HEK293T (cell line): ENCODE measurements around the gene SYNJ2.

Experiments
- CTCF ChIA-PET: fragments of 350-600 bp; formaldehyde crosslinking; extraction: SDS; loops from one replicate; lab custom pipeline; 2021; ENCODE audit warnings: antibody characterized with exemption, inconsistent platforms; lab: Yijun Ruan, JAX
- POLR2A ChIA-PET: fragments of 350-600 bp; formaldehyde crosslinking; extraction: SDS; loops from one replicate; lab custom pipeline; 2020; ENCODE audit warnings: antibody characterized with exemption, inconsistent platforms; lab: Yijun Ruan, JAX
- DNase-seq: peaks from one replicate; pipeline ENCODE4 v3.0.0; 2012; ENCODE audit warnings: mixed read lengths; ENCODE audit errors: extremely low spot score
- ARNT ChIP-seq: fragments of 450-650 bp; IDR thresholded peaks from 2 replicates; pipeline ENCODE4 v1.6.1; 2017; ENCODE audit warnings: mild to moderate bottlenecking
- BHLHE40 ChIP-seq: fragments of 450-650 bp; IDR thresholded peaks from 2 replicates; pipeline ENCODE4 v1.6.1; 2016; ENCODE audit warnings: mild to moderate bottlenecking, moderate library complexity, borderline replicate concordance
- CTBP1 ChIP-seq: fragments of 450-650 bp; IDR thresholded peaks from 2 replicates; pipeline ENCODE4 v1.6.1; 2016; ENCODE audit warnings: borderline replicate concordance
- ELF4 ChIP-seq: fragments of 450-650 bp; IDR thresholded peaks from 2 replicates; pipeline ENCODE4 v1.6.1; 2017; ENCODE audit warnings: antibody characterized with exemption
- FOXA1 ChIP-seq: fragments of 450-650 bp; IDR thresholded peaks from 2 replicates; pipeline ENCODE4 v1.6.1; 2016; ENCODE audit warnings: mild to moderate bottlenecking
- FOXK2 ChIP-seq: fragments of 450-650 bp; IDR thresholded peaks from 2 replicates; pipeline ENCODE4 v1.6.1; 2016; ENCODE audit warnings: mild to moderate bottlenecking
- FOXM1 ChIP-seq: fragments of 450-650 bp; IDR thresholded peaks from 2 replicates; pipeline ENCODE4 v1.6.1; 2017; ENCODE audit warnings: mild to moderate bottlenecking, borderline replicate concordance
- HDGF ChIP-seq: fragments of 450-650 bp; IDR thresholded peaks from 2 replicates; pipeline ENCODE4 v1.6.1; 2017; ENCODE audit warnings: antibody characterized with exemption, borderline replicate concordance
- L3MBTL2 ChIP-seq: fragments of 450-650 bp; conservative IDR thresholded peaks from 2 replicates; pipeline ENCODE4 v1.6.1; 2016; ENCODE audit warnings: mild to moderate bottlenecking
- LEF1 ChIP-seq: fragments of 450-650 bp; IDR thresholded peaks from 2 replicates; pipeline ENCODE4 v1.6.1; 2017; ENCODE audit warnings: mild to moderate bottlenecking, borderline replicate concordance
- NFRKB ChIP-seq: fragments of 450-650 bp; IDR thresholded peaks from 2 replicates; pipeline ENCODE4 v1.6.1; 2016; ENCODE audit warnings: mild to moderate bottlenecking, moderate library complexity
- SP1 ChIP-seq: fragments of 450-650 bp; IDR thresholded peaks from 2 replicates; pipeline ENCODE4 v1.6.1; 2017
- SUZ12 ChIP-seq: fragments of 450-650 bp; IDR thresholded peaks from 2 replicates; pipeline ENCODE4 v1.6.1; 2016; ENCODE audit warnings: mild to moderate bottlenecking
- TARDBP ChIP-seq: fragments of 450-650 bp; IDR thresholded peaks from 2 replicates; pipeline ENCODE4 v1.6.1; 2016
- ZNF384 ChIP-seq: fragments of 450-650 bp; IDR thresholded peaks from 2 replicates; pipeline ENCODE4 v1.6.1; 2016
- TF ChIP-seq, protein P1 (sequence below): fragments of 450-650 bp; IDR thresholded peaks from 2 replicates; pipeline ENCODE4 v1.6.1; 2016

The SYNJ2 gene

DNA sequence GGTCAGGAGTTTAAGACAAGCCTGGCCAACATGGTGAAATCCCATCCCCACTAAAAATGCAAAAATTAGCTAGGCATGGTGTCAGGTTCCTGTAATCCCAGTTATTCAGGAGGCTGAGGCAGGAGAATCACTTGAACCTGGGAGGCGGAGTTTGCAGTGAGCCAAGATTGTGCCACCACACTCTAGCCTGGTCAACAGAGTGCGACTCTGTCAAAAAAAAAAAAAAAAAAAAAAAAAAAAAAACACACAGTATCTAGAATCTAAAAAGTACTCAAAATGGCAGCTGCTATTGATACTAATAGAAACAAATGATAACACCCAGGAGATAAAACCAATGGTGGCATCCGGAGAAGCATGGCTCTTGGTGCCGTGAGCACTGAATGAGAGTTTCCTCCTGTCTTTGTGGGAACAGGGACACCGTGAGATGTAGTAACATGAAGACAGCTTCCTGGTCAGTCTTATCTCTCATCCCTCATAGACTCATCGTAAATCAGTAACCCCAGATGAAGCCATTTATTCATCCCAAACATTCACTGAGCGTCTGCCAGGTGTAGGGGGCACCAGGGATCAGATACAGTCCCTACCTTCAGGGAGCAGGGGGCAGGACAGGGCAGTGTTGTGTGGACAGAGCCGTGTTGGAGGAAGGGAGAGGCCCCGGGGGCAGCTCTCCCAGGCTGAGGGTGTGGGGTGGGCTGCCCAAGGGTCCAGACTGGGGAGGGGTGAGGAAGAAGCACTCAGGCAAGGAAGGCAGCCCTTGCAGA, 66.1 kb downstream of the SYNJ2 start:
- no peak for DNase-seq
- CTCF ChIA-PET: interaction anchor here (0.6 to 1.9 kb wide), 2 partner anchors 21 to 165 kb away, joined by 3 to 4 read pairs; no protein-coding TSS in a partner anchor
- TF ChIP-seq ELF4: no peak
- no peak for TF ChIP-seq ARNT
- TF ChIP-seq SUZ12: no peak
- TF ChIP-seq BHLHE40: no peak
- no peak for TF ChIP-seq SP1
- POLR2A ChIA-PET: no interaction called here

DNA sequence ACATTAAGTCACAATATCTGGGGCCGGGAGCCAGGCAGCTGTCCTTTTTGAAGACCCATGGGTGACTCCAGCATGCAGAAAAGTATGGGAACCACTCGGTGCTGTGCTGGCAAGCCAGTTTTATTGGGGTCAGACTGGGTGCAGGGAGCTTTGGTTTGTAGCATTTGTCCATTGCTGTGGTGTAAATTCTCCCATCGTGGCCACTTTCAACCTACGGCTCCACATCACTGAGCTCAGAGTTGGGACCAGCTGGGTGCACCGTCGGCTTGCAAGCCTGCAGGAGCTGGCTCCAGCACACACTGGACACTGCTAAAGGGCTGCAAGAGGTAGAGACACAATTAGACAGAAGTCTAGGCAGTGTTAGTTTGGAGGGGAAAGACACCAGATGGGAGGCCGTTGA, 66.9 kb downstream of the SYNJ2 start:
- CTCF ChIA-PET: interaction anchor here (1.9 kb wide), 1 partner anchor 22 kb away, joined by 4 read pairs; no protein-coding TSS in a partner anchor
- POLR2A ChIA-PET: no interaction called here
- no peak for TF ChIP-seq NFRKB
- TF ChIP-seq ZNF384: no peak
- TF ChIP-seq ARNT: no peak
- TF ChIP-seq, protein P1, sequence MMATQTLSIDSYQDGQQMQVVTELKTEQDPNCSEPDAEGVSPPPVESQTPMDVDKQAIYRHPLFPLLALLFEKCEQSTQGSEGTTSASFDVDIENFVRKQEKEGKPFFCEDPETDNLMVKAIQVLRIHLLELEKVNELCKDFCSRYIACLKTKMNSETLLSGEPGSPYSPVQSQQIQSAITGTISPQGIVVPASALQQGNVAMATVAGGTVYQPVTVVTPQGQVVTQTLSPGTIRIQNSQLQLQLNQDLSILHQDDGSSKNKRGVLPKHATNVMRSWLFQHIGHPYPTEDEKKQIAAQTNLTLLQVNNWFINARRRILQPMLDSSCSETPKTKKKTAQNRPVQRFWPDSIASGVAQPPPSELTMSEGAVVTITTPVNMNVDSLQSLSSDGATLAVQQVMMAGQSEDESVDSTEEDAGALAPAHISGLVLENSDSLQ: no peak
- no peak for TF ChIP-seq FOXK2
- TF ChIP-seq HDGF: no peak
- no peak for TF ChIP-seq FOXM1
- no peak for TF ChIP-seq LEF1
- TF ChIP-seq BHLHE40: no peak
- TF ChIP-seq SP1: no peak
- no peak for TF ChIP-seq SUZ12
- no peak for TF ChIP-seq CTBP1
- DNase-seq: no peak

DNA sequence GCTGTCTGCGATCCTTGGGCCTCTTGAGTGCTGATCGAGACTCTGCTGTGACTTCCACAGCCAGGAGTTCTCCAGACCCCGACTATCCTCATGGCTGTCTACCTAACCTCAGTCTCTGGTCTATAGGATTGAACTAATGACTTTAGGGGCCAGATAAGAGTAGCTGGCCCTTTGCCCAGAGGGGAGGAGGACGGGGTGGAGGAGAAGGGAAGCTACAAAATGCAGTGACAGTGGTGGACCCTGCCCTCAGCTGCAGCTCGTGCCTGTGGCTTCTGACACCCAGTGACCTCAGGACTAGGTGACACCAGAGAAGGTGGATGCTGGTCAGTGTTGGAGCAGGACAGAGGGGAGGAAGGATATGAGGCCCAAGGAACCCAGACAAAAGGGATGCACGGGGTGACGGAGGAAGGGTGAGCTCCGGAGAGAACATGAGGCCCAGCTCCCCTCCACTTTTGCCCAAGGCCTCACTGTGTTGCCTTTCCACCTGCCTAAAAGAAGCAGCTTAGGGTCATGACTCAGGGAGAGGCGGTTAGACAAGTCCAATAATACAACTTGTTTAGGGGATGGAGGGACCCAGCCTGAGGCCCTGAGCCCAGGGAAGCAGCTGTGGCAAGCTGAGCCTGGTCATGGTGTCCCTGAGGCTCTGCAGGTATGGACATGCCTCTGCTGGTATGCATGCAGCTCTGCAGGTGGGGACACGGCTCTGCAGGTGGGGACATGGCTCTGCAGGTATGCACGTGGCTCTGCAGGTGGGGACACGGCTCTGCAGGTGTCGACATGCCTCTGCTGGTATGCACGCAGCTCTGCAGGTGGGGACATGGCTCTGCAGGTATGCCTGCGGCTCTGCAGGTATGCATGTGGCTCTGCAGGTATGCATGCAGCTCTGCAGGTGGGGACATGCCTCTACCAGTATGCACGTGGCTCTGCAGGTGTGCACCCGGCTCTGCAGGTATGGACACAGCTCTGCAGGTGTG, 67.7 kb downstream of the SYNJ2 start:
- TF ChIP-seq FOXK2: no peak
- no peak for TF ChIP-seq FOXA1
- no peak for TF ChIP-seq SP1
- TF ChIP-seq BHLHE40: no peak
- no peak for TF ChIP-seq HDGF
- DNase-seq: no peak
- ChIA-PET CTCF (no interaction called here), POLR2A (no interaction called here)

DNA sequence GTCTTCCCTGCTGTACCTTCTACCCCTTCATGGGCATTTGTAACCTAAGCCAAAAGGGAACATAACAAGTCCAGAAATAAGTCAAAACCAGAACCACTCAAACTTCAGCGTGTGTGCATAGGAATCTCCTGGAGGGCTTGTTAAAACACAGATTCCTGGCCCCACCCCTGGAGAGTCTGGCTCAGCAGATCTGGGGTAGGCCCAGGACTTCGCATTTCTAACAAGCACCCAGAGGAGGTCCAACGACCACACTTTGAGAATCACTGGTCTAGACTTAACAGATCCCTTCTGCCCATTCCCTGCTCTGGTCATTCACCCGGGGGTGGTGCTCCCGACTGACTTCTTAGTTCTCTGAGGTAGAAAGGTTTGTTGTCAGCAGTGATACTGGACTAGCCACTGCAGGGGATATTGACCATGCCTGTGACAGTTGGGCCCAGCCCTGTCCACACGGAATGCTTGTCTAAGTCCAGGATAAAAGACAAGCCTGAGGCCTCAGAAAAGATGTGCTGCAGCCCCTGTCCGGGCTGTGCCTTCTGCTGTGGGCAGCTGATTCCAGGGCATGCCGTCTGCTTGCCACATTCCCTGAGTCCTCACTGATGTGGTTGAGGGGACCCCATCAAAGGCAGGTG, 68.6 kb downstream of the SYNJ2 start:
- ChIA-PET CTCF (no interaction called here), POLR2A (no interaction called here)
- no peak for TF ChIP-seq LEF1
- no peak for TF ChIP-seq HDGF
- no peak for TF ChIP-seq L3MBTL2
- TF ChIP-seq TARDBP: no peak
- no peak for DNase-seq

DNA sequence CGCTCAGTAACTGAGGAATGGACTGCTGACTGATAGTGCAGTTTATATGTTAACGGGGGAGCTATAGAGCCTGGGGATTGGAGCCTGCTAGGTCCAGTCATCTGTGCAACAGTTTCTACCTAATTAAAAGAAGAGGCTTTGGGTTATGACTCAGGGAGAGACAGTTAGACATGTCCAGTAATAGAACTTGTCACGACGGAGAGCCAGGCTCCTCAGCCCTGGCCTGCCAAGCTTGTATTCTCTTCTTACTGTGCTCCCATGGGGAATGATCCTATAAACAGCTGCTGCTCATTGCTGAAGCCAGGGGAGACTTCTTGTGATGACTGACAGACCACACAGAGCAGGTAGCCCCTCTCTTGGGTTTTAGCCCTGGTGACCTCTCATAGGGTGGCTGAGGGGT, 69.3 kb downstream of the SYNJ2 start:
- no peak for TF ChIP-seq CTBP1
- no peak for TF ChIP-seq BHLHE40
- TF ChIP-seq HDGF: no peak
- TF ChIP-seq FOXK2: no peak
- no peak for TF ChIP-seq ARNT
- no peak for TF ChIP-seq SUZ12
- no peak for TF ChIP-seq FOXM1
- TF ChIP-seq ZNF384: no peak
- no peak for TF ChIP-seq FOXA1
- TF ChIP-seq ELF4: no peak
- TF ChIP-seq, protein P1: no peak
- no peak for TF ChIP-seq SP1
- TF ChIP-seq LEF1: no peak
- no peak for TF ChIP-seq NFRKB
- no peak for TF ChIP-seq L3MBTL2
- TF ChIP-seq TARDBP: no peak
- CTCF ChIA-PET: no interaction called here

DNA sequence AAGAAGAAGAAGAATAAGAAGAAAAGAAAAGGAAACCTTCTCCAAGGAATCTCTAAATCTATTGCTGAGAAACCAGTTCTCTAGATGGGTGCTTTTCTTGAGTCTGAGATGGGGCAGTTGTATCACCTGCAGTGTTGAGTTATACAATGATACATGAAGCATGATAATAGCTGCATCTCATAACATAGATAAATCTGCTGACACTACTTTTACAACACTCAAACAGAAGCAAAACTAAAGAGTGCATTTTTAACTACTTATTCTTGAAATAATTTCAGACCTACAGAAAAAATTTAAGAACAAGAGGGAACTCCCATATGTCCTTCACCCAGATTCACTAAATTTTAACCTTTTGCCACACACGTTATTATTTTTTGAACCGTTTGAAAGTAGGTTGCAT, 70.3 kb downstream of the SYNJ2 start:
- no peak for DNase-seq
- TF ChIP-seq NFRKB (no peak), FOXK2 (no peak), ZNF384 (no peak), FOXA1 (no peak), SUZ12 (no peak), HDGF (no peak), L3MBTL2 (no peak)
- ChIA-PET CTCF (no interaction called here), POLR2A (no interaction called here)

More for the DNA sequence above, 69.3 kb downstream of the SYNJ2 start:
- no peak for DNase-seq
- POLR2A ChIA-PET: no interaction called here
